DND-41 (cell line): ENCODE measurements around the gene CTBP1.

Experiments
- ATAC-seq: fragments of 200-7000 bp; cut with Tn5 transposase; 3 replicates; pipeline ENCODE4 v1.9.1; 2021; ENCODE audit warnings: low read depth; ENCODE audit not compliant: insufficient read depth
- DNase-seq: peaks from one replicate; pipeline ENCODE4 v3.0.0-alpha.2; 2020
- H2AFZ ChIP-seq: 2 replicates; pipeline ENCODE4 v1.6.0; 2012; ENCODE audit warnings: low read depth, low read length
- H3K27ac ChIP-seq: 2 replicates; pipeline ENCODE4 v1.5.1; 2012; ENCODE audit warnings: low read length, inconsistent platforms
- H3K27me3 ChIP-seq: fragments of 200-600 bp; sonication (generic); 2 replicates; pipeline ENCODE4 v1.6.0; 2012; ENCODE audit warnings: low read length, mild to moderate bottlenecking, inconsistent platforms; ENCODE audit not compliant: insufficient read depth, poor library complexity
- H3K36me3 ChIP-seq: 2 replicates; pipeline ENCODE4 v1.5.1; 2012; ENCODE audit warnings: low read length, inconsistent platforms; ENCODE audit not compliant: insufficient read depth
- H3K4me1 ChIP-seq: 2 replicates; pipeline ENCODE4 v1.5.1; 2012; ENCODE audit warnings: mild to moderate bottlenecking, low read length; ENCODE audit not compliant: insufficient read depth
- H3K4me2 ChIP-seq: 2 replicates; pipeline ENCODE4 v1.6.0; 2012; ENCODE audit warnings: mild to moderate bottlenecking, moderate library complexity, low read length, inconsistent platforms; ENCODE audit not compliant: insufficient read depth
- H3K4me3 ChIP-seq, 2 experiments: fragments of 200-600 bp in 1 of 2; shearing (Covaris generic) in 1 of 2; 2 replicates each; pipeline ENCODE4 v1.5.1; 2012 to 2016; ENCODE audit warnings: inconsistent platforms in 2 of 2, low read length in 2 of 2, mild to moderate bottlenecking in 2 of 2, low read depth in 1 of 2, moderate library complexity in 1 of 2
- H3K79me2 ChIP-seq: 2 replicates; pipeline ENCODE4 v1.6.0; 2012; ENCODE audit warnings: low read length, inconsistent platforms; ENCODE audit not compliant: insufficient read depth
- H3K9ac ChIP-seq: 2 replicates; pipeline ENCODE4 v1.6.0; 2012; ENCODE audit warnings: low read depth, mild to moderate bottlenecking, inconsistent platforms, low read length, moderate library complexity
- H3K9me3 ChIP-seq: 2 replicates; pipeline ENCODE4 v1.5.1; 2012; ENCODE audit warnings: low read length, moderate library complexity, mild to moderate bottlenecking, inconsistent platforms; ENCODE audit not compliant: insufficient read depth, severe bottlenecking
- H4K20me1 ChIP-seq: 2 replicates; pipeline ENCODE4 v1.6.0; 2012; ENCODE audit warnings: low read length; ENCODE audit not compliant: insufficient read depth
- EZH2 ChIP-seq: IDR thresholded peaks from 3 replicates; pipeline ENCODE4 v1.6.1; 2012; ENCODE audit warnings: borderline replicate concordance, low read depth, mild to moderate bottlenecking, moderate library complexity, low read length, inconsistent platforms; ENCODE audit not compliant: severe bottlenecking
- TF ChIP-seq, protein P1 (sequence below): IDR thresholded peaks from 2 replicates; pipeline ENCODE4 v1.5.1; 2012; ENCODE audit warnings: borderline replicate concordance, low read length, moderate library complexity, mild to moderate bottlenecking; ENCODE audit not compliant: poor library complexity, severe bottlenecking; ENCODE audit errors: extremely low read depth

CTBP1 gene

DNA sequence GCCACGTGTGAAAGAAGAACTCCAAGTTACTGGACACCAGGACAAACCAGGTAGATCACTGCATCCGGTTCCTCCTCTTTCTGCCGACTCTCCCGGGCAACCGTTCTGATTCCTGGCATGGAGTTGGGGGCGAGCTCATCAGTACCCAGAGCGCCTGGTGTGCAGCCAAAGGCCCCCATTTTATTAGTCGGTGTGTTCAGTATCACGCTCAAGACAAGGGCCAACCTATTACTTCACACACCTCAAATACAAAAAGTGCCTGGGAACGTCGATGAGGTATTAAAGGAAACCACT lies 2.8 kb upstream of the CTBP1 start:
- Histone ChIP-seq H3K79me2 (peaks cover 42% of the 10 kb centered on the region), H3K27me3 (no peaks in the 10 kb centered on the region), H3K4me1 (peaks cover 32% of the 10 kb centered on the region), H3K9ac (no peak overlapping the region), H3K27ac (no peak overlapping the region), H3K9me3 (peaks cover 5% of the 10 kb centered on the region), H3K36me3 (peaks cover 43% of the 10 kb centered on the region), H4K20me1 (peaks cover 7% of the 10 kb centered on the region), H2AFZ (no peak overlapping the region), H3K4me3 (0 out of 4 replicates have a peak overlapping the region, but pooled peaks of 1 of the 2 experiments have one; percentile 5), H3K4me2 (peak overlapping the region; percentile 80; the same call in 1 of the 2 replicates)
- DNase-seq (no peak), ATAC-seq (no peak)
- TF ChIP-seq EZH2 = no peak
- TF ChIP-seq, protein P1, sequence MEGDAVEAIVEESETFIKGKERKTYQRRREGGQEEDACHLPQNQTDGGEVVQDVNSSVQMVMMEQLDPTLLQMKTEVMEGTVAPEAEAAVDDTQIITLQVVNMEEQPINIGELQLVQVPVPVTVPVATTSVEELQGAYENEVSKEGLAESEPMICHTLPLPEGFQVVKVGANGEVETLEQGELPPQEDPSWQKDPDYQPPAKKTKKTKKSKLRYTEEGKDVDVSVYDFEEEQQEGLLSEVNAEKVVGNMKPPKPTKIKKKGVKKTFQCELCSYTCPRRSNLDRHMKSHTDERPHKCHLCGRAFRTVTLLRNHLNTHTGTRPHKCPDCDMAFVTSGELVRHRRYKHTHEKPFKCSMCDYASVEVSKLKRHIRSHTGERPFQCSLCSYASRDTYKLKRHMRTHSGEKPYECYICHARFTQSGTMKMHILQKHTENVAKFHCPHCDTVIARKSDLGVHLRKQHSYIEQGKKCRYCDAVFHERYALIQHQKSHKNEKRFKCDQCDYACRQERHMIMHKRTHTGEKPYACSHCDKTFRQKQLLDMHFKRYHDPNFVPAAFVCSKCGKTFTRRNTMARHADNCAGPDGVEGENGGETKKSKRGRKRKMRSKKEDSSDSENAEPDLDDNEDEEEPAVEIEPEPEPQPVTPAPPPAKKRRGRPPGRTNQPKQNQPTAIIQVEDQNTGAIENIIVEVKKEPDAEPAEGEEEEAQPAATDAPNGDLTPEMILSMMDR = no peak

DNA sequence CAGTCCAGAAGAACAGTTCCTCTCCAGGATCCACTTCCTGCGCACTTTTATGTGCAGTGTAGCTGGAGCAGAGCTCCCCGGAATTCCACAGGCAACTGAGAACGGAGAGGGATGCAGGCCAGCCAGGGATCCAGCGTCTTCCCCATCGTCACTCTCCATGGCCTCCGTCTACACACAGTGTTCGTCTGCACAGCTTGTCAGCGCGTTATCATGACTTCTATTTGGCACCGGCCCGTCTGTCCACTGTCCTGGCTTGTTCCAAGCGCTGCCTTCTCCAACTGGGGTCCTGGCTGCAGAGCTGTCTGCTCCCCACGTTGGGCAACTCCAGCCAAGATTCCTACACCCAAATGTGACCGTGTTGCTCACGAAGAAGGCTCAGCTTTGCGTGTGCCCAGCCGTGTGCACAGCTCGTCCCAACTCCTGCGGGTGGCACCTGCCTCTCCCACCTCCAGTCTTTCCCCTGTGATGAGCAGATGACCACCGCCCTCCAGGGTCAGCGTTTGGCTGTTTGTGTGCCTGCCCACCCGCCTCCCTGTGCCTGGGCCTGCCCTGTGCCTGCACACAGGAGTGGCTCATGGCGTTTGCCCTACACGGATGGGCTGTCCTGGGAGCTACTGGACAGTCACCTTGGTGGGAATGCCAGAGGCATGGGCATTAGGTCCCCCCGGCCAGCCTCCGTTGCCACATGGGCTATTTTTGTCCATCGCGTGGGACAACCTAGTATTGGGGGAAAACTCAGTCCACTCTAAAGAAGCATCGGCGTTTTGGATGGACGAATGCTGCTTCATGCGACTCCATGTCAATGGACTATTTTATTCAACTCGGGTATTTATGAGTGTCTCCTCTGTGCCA lies 2.2 kb upstream of the CTBP1 start:
- no peak overlapping the region for H2AFZ ChIP-seq
- peak overlapping the region in 1 of 2 experiments; percentile 67; a peak in 2 of 4 replicates for H3K4me3 ChIP-seq
- H3K27ac ChIP-seq = no peak overlapping the region
- H3K4me1 ChIP-seq = peaks cover 38% of the 10 kb centered on the region
- ATAC-seq (no peak), DNase-seq (no peak)
- no peak for TF ChIP-seq EZH2
- TF ChIP-seq, protein P1 = no peak
- peak overlapping the region; percentile 80 for H3K4me2 ChIP-seq
- peaks cover 5% of the 10 kb centered on the region for H3K9me3 ChIP-seq
- peaks cover 48% of the 10 kb centered on the region for H3K79me2 ChIP-seq
- H3K27me3 ChIP-seq = no peaks in the 10 kb centered on the region
- H3K9ac ChIP-seq = no peak overlapping the region
- peaks cover 49% of the 10 kb centered on the region for H3K36me3 ChIP-seq
- peaks cover 13% of the 10 kb centered on the region for H4K20me1 ChIP-seq

DNA sequence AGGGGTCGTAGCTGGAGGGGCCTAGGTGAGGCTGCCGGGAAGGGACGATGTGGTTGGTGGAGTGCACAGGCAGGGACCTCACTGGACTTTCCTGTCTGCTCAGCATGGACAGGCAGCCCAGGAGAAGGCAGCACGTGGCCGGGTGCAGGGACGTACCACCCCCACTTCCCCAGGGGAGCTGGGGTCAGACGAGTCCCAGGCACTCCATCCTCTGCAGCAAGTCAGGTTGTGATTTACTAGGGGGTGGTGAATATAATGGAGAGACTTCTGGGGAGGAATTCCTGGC lies 1.5 kb upstream of the CTBP1 start:
- H4K20me1 ChIP-seq = peaks cover 20% of the 10 kb centered on the region
- no peak for TF ChIP-seq EZH2
- TF ChIP-seq, protein P1 = no peak
- H3K4me1 ChIP-seq = peaks cover 44% of the 10 kb centered on the region
- no peak overlapping the region for H2AFZ ChIP-seq
- H3K27ac ChIP-seq = peak overlapping the region; percentile 88; the same call in 1 of the 2 replicates
- H3K4me2 ChIP-seq = peak overlapping the region; percentile 80
- peak overlapping the region; percentile 97 for H3K9ac ChIP-seq
- peak overlapping the region in 1 of 2 experiments; percentile 67; a peak in 2 of 4 replicates for H3K4me3 ChIP-seq
- peaks cover 56% of the 10 kb centered on the region for H3K36me3 ChIP-seq
- H3K79me2 ChIP-seq = peaks cover 55% of the 10 kb centered on the region
- ATAC-seq = no peak
- no peaks in the 10 kb centered on the region for H3K27me3 ChIP-seq
- no peak for DNase-seq
- peaks cover 5% of the 10 kb centered on the region for H3K9me3 ChIP-seq
